OCI-LY1 (cell line): Measurements from ENCODE around the gene PEF1.

Source experiments
- CTCF ChIP-seq: fragments of 200-600 bp; sonication (generic), shearing (Covaris generic); IDR thresholded peaks from 2 replicates; pipeline ENCODE4 v1.5.1; 2017; ENCODE audit warnings: mild to moderate bottlenecking, antibody characterized with exemption, low read length, moderate library complexity, mixed read lengths
- EZH2 ChIP-seq: fragments of 200-600 bp; sonication (generic), shearing (Covaris generic); IDR thresholded peaks from 2 replicates; pipeline ENCODE4 v1.8.0; 2017; ENCODE audit warnings: borderline replicate concordance, mixed run types, mild to moderate bottlenecking, antibody characterized with exemption, low read length, moderate library complexity, mixed read lengths

DNA sequence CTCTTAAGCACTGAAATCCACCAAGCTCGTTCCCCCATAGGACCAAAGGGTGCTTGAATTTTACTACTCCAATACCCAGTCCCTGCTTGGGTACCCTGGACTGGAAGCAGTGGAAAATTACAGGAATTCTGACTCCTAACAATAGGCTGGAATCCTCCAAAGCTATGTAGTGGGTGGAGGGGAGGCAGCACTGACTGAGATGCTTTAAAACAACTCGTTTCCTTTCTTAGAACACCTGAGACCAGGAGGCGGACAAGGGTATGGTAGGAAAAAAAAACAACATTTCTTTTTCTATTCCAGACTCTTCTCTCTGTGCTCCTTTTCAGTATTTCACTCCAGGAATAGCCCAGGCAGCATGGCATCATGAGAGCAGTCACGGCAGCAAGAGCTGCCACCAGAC is 2.3 kb downstream of the PEF1 start:
- TF ChIP-seq CTCF = no peak
- no peak for TF ChIP-seq EZH2
